Colonic mucosa (tissue), 4 donors: Measurements from ENCODE around the gene AGRN. TPM values are rescaled to one million over a fixed set of nuclear protein-coding genes. Genes with fewer than 3 reads are reported as not detected.
"Not testable (repeated sequence)": the region's sequence is repeated elsewhere in the genome, so short reads cannot be mapped to it uniquely, and the experiment has no call there.

Experiments
- DNase-seq: peaks from one replicate; pipeline ENCODE4 v3.0.0-alpha.2; 2020
- H3K27ac ChIP-seq: fragments of 200-600 bp; one replicate; pipeline ENCODE4 v1.8.0; 2021
- H3K27me3 ChIP-seq: fragments of 200-600 bp; one replicate; pipeline ENCODE4 v1.8.0; 2021
- H3K36me3 ChIP-seq: fragments of 200-600 bp; one replicate; pipeline ENCODE4 v1.8.0; 2021
- H3K4me1 ChIP-seq: fragments of 200-600 bp; one replicate; pipeline ENCODE4 v1.8.0; 2021; ENCODE audit warnings: mild to moderate bottlenecking
- H3K4me3 ChIP-seq: fragments of 200-600 bp; one replicate; pipeline ENCODE4 v1.8.0; 2021
- H3K9ac ChIP-seq, 2 donors: one replicate each; pipeline ENCODE4 v1.7.0; 2013; ENCODE audit warnings: control low read depth in 2 of 2, low read depth in 2 of 2, low read length in 2 of 2
- H3K9me3 ChIP-seq: fragments of 200-600 bp; one replicate; pipeline ENCODE4 v1.8.0; 2021
- intact Hi-C: fragments of 100-400 bp; cut with DNase I; formaldehyde crosslinking; loops from one replicate; pipeline ENCODE4 v1.14.1; 2022
- total RNA-seq, 2 donors: library from RNA; stranded (reverse); fragmentation: NEBNext Ultra II Directional in 1 of 2; extraction: Animal tissue kit (Norgen Biotek cat#: 25700) in 1 of 2; gene quantifications; one replicate each; pipeline ENCODE4 v1.2.1, GENCODE V29; 2021
- TF ChIP-seq, protein P1 (sequence below): fragments of 200-600 bp; IDR thresholded peaks from one replicate; pipeline ENCODE4 v1.8.0; 2022; ENCODE audit warnings: antibody characterized with exemption, mild to moderate bottlenecking
- donor health status: healthy.
- donor health status: DM: no; HTN: no; CAD: no.
- donor health status: DM: no; HTN: no; CAD: no.

Gene AGRN
- total RNA-seq, 2 donors from 2014 or later, result 68.1 to 106 TPM

DNA sequence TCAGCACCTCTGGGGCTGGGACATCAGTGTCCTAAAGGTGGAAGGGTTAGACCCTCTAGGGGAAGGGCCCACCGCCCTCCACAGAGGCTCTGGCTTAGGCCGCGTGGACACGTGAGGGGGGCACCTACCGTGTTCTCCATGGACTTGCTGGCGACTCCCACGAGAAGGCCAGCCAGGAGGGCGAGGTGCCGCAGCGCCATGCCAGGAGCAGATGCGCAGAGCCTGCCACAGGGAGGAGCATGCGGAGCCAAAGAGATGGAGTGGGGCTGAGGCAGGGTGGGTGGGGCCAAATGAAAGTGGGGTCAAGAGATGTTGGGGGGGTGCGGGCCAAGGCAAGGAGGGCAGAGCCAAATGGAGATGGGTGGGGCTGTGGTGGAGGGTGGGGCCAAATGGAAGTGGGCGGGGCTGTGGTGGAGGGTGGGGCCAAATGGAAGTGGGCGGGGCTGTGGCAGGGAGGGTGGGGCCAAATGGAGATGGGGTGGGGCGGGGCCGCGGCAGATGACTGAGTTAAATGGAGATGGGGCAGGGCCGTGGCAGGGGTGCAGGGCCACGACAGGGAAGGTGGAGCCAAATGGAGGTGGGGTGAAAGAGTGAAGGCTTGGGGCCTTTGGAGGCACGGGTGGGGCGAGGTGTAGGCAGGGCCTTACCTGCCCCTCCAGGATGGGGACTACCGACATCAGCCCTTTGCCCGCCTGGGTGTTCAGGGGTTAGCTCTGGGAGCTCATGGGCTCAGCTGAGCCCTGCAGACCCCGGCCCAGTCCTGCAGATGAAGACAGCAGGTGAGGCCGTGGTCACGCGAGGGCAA is 71.6 kb downstream of the AGRN start:
- H3K4me3 ChIP-seq, result no peak overlapping the region
- intact Hi-C loops, result no loop called here
- TF ChIP-seq, protein P1, sequence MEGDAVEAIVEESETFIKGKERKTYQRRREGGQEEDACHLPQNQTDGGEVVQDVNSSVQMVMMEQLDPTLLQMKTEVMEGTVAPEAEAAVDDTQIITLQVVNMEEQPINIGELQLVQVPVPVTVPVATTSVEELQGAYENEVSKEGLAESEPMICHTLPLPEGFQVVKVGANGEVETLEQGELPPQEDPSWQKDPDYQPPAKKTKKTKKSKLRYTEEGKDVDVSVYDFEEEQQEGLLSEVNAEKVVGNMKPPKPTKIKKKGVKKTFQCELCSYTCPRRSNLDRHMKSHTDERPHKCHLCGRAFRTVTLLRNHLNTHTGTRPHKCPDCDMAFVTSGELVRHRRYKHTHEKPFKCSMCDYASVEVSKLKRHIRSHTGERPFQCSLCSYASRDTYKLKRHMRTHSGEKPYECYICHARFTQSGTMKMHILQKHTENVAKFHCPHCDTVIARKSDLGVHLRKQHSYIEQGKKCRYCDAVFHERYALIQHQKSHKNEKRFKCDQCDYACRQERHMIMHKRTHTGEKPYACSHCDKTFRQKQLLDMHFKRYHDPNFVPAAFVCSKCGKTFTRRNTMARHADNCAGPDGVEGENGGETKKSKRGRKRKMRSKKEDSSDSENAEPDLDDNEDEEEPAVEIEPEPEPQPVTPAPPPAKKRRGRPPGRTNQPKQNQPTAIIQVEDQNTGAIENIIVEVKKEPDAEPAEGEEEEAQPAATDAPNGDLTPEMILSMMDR, result no peak
- H3K27ac ChIP-seq, result no peak overlapping the region
- H3K4me1 ChIP-seq, result no peaks in the 10 kb centered on the region
- H3K36me3 ChIP-seq, result no peaks in the 10 kb centered on the region
- H3K27me3 ChIP-seq, result no peaks in the 10 kb centered on the region
- no peak overlapping the region for H3K9ac ChIP-seq
- H3K9me3 ChIP-seq, result no peaks in the 10 kb centered on the region
- no peak for DNase-seq

DNA sequence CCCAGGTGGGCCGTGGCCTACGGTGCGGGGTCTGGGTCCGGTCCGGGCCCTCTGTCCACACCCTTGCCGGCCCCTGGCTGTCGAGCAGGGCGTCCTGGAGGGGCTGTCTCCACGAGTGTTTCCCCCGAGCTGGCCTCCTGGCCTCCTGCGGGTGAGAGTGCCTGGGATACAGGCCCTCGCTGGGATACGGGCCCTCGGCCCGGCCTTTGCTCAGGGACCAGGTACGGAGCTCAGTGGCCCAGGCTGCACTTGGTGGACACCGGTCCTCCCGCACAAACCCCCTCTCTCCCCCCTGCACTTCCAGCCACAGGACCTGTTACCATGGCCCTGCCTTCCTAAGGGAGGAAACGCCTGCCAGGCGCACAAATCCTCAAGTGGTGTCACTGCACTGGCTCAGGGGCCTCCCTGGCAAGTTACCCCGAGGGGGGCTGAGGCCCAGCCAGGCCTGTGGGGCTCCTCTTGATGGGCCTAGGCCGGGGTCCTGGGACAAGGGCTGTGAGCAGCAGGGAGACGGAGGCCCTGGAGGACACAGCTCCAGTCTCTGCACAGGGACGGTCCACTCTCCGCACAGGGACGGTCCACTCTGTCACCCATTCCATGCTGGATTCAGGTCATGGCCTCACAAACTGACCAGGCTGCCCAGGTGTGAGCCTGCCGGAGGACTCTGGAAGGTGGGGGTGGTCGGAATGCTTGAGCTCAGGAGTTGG is 72.4 kb downstream of the AGRN start:
- H3K36me3 ChIP-seq, result no peaks in the 10 kb centered on the region
- H3K9ac ChIP-seq, result no peak overlapping the region
- H3K27ac ChIP-seq, result no peak overlapping the region
- no peak overlapping the region for H3K4me3 ChIP-seq
- no peaks in the 10 kb centered on the region for H3K9me3 ChIP-seq
- TF ChIP-seq, protein P1, result no peak
- H3K27me3 ChIP-seq, result no peaks in the 10 kb centered on the region
- no peaks in the 10 kb centered on the region for H3K4me1 ChIP-seq
- DNase-seq, result no peak
- intact Hi-C loops, result no loop called here

DNA sequence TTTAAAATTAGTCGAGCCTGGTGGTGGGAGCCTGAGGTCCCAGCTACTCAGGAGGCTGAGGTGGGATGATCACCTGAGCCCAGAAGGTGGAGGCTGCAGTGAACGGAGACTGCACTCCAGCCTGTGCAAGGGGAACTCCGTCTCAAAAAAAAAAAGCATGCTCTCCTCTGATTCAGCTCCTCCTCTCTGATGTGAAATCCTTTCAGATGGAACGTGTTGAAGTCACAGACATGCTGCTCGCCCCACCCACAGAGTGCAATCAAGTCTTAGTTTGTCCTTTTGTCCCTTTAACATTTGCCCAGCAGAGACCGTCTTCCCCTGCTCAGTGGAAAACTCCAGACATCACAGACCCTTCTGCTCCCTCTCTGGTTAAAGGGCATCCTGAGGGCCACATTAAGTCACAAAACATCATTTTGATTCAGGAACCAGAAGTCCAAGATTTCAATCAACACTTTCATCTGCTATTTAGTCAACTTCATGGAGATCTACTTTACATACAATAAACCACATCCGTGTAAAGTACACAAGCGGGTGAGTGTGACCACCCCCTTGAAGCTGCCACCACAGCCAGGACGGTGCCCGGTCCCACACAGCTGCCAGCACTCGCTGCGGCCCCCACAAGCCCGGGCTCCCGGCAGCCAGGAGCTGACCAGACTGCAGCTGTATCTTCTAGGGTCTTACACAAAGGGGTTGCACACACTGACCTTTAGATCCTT is 73.1 kb downstream of the AGRN start:
- no peak for DNase-seq
- no peak overlapping the region for H3K27ac ChIP-seq
- no peaks in the 10 kb centered on the region for H3K9me3 ChIP-seq
- H3K4me1 ChIP-seq, result no peaks in the 10 kb centered on the region
- no peaks in the 10 kb centered on the region for H3K27me3 ChIP-seq
- intact Hi-C loops, result no loop called here
- no peak overlapping the region for H3K4me3 ChIP-seq
- TF ChIP-seq, protein P1, result no peak
- H3K9ac ChIP-seq, result no peak overlapping the region
- H3K36me3 ChIP-seq, result no peaks in the 10 kb centered on the region

DNA sequence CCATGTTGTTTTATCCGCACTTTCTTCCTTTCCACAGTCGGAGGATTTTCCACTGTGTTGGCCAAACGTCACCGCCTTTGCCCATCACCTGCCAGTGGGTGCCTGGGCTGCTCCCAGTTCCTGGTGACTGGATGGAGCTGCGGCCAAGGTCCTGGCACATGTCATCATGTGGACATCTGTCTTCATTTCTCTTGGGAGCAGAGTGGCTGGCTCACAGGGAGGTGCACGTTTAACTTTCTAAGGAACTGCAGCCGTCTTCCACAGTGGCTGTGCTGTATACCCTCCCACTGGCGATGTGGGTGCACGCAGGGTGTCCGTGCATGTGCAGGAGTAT is 73.7 kb downstream of the AGRN start:
- no peak for DNase-seq

DNA sequence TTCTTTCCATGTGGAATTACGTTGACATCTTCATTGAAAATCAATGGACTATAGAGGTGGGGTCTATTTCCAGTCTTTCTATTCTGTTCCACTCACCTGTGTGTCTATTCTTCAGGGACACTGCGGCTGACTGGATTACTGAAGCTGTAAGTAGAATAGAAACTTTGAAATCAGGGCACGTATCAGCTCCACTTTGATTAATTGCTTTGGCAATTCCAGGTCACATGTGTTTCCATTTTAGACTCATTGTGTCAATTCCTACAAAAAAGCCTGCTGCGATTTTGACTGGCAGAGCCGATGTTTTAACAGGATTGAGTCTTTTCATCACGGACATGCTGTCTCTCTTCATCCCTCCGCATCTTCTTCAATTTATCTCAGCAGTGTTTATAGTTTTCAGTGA is 75.1 kb downstream of the AGRN start:
- H3K9ac ChIP-seq, result no peak overlapping the region
- TF ChIP-seq, protein P1, result no peak
- intact Hi-C loops, result no loop called here
- H3K36me3 ChIP-seq, result no peaks in the 10 kb centered on the region
- no peaks in the 10 kb centered on the region for H3K4me1 ChIP-seq
- no peak overlapping the region for H3K4me3 ChIP-seq
- H3K9me3 ChIP-seq, result no peaks in the 10 kb centered on the region
- no peak overlapping the region for H3K27ac ChIP-seq
- DNase-seq, result no peak
- no peaks in the 10 kb centered on the region for H3K27me3 ChIP-seq

More for the DNA sequence above, 73.7 kb downstream of the AGRN start:
- TF ChIP-seq, protein P1, result no peak
- Histone ChIP-seq H3K9me3 (no peaks in the 10 kb centered on the region), H3K27me3 (no peaks in the 10 kb centered on the region), H3K36me3 (no peaks in the 10 kb centered on the region), H3K27ac (no peak overlapping the region), H3K9ac (no peak overlapping the region), H3K4me3 (no peak overlapping the region), H3K4me1 (no peaks in the 10 kb centered on the region)
- intact Hi-C loops, result no loop called here

DNA sequence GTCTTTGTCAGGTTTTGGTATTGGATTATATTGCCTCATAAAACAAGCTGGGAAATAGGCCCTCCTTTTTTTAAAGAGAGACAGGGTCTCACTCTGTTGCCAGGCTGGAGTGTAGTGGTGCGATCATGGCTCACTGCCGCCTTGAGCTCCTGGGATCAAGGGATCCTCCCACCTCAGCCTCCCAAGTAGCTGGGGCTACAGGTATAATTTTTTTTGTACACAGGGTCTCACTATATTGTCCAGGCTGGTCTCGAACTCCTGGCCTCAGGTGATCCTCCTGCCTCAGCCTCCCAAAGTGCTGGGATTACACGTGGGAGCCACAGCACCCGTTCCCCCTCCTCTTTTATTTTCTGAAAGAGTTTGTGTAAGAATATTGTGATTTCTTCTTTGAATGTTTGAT is 76.2 kb downstream of the AGRN start:
- H3K27me3 ChIP-seq, H3K4me1 ChIP-seq, H3K9me3 ChIP-seq, H3K4me3 ChIP-seq, H3K36me3 ChIP-seq, H3K9ac ChIP-seq, DNase-seq, H3K27ac ChIP-seq, intact Hi-C loops: not testable (repeated sequence)
